PC-3 (cell line): ENCODE measurements around the gene HDAC11. TPM values are rescaled to one million over a fixed set of nuclear protein-coding genes. Genes with fewer than 3 reads are reported as not detected.

Experiments
- ATAC-seq: fragments of 200-7000 bp; cut with Tn5 transposase; 2 replicates; pipeline ENCODE4 v1.9.1; 2020; ENCODE audit warnings: mild to moderate bottlenecking, moderate library complexity
- BruUV-seq: library from RNA; stranded (reverse); fragments of 400-500 nt; replicated peaks from 2 replicates; lab custom pipeline; 2021; lab: Mats Ljungman, UMichigan
- CTCF ChIA-PET: fragments of 300-600 bp; sonication (Branson Sonifier 250); formaldehyde crosslinking; loops from one replicate; lab custom pipeline; 2022; ENCODE audit warnings: antibody characterized with exemption; lab: Charles Lee
- POLR2A ChIA-PET: fragments of 300-600 bp; sonication (Branson Sonifier 250); formaldehyde crosslinking; loops from one replicate; lab custom pipeline; 2022; ENCODE audit warnings: antibody characterized with exemption; ENCODE audit not compliant: unreplicated experiment; lab: Charles Lee
- DNase-seq: peaks from one replicate; pipeline ENCODE4 v3.0.0-alpha.2; 2015
- H2AFZ ChIP-seq: fragments of 300-600 bp; sonication (generic); 2 replicates; pipeline ENCODE4 v1.6.0; 2016; ENCODE audit warnings: antibody characterized with exemption, low read length
- H3F3A ChIP-seq: fragments of 300-600 bp; sonication (generic); one replicate; pipeline ENCODE4 v1.6.0; 2017; ENCODE audit warnings: antibody characterized with exemption, low read length, control low read depth, mild to moderate bottlenecking; ENCODE audit not compliant: unreplicated experiment
- H3K27ac ChIP-seq: fragments of 300-600 bp; sonication (generic); 2 replicates; pipeline ENCODE4 v1.5.1; 2016; ENCODE audit warnings: mild to moderate bottlenecking, low read length
- H3K27me3 ChIP-seq: fragments of 300-600 bp; sonication (generic); 2 replicates; pipeline ENCODE4 v1.6.1; 2016; ENCODE audit warnings: low read length, mixed read lengths
- H3K36me3 ChIP-seq: fragments of 300-600 bp; sonication (generic); 2 replicates; pipeline ENCODE4 v1.6.1; 2016; ENCODE audit warnings: low read depth, mixed run types, low read length, mixed read lengths
- H3K4me1 ChIP-seq: fragments of 300-600 bp; sonication (generic); 2 replicates; pipeline ENCODE4 v1.5.1; 2016; ENCODE audit warnings: low read length; ENCODE audit not compliant: insufficient read depth
- H3K4me2 ChIP-seq: fragments of 300-600 bp; sonication (generic); 2 replicates; pipeline ENCODE4 v1.6.0; 2016; ENCODE audit warnings: low read length
- H3K4me3 ChIP-seq: fragments of 300-600 bp; sonication (generic); 2 replicates; pipeline ENCODE4 v1.5.1; 2016; ENCODE audit warnings: mild to moderate bottlenecking, low read length, mixed read lengths
- H3K79me2 ChIP-seq: fragments of 300-600 bp; sonication (generic); 2 replicates; pipeline ENCODE4 v1.6.1; 2017; ENCODE audit warnings: low read length, mixed read lengths
- H3K9ac ChIP-seq: fragments of 300-600 bp; sonication (generic); 2 replicates; pipeline ENCODE4 v1.6.0; 2016; ENCODE audit warnings: mild to moderate bottlenecking, low read length
- H3K9me2 ChIP-seq: fragments of 300-600 bp; sonication (generic); replicated peaks from 2 replicates; pipeline ENCODE4 v1.6.1; 2016; ENCODE audit warnings: mixed run types, low read length, mixed read lengths
- H3K9me3 ChIP-seq: fragments of 300-600 bp; sonication (generic); 2 replicates; pipeline ENCODE4 v1.6.1; 2016; ENCODE audit warnings: low read length, mixed read lengths
- H4K20me1 ChIP-seq: fragments of 300-600 bp; sonication (generic); 2 replicates; pipeline ENCODE4 v1.6.1; 2016; ENCODE audit warnings: low read length, mixed read lengths
- EZH2 ChIP-seq: fragments of 300-600 bp; sonication (generic); IDR thresholded peaks from one replicate; pipeline ENCODE4 v1.6.1; 2017; ENCODE audit warnings: antibody characterized with exemption, mild to moderate bottlenecking, low read length; ENCODE audit not compliant: unreplicated experiment
- EZH2phosphoT487 ChIP-seq: fragments of 300-600 bp; sonication (generic); IDR thresholded peaks from 2 replicates; pipeline ENCODE4 v1.6.1; 2018; ENCODE audit warnings: mild to moderate bottlenecking, antibody characterized with exemption, low read length, borderline replicate concordance
- intact Hi-C: fragments of 100-400 bp; cut with micrococcal nuclease; formaldehyde crosslinking; loops from 2 replicates; pipeline ENCODE4 v1.9.0; 2023
- total RNA-seq: library from RNA; depleted of rRNA; stranded (reverse); fragments of >200 nt; gene quantifications from 2 replicates; pipeline ENCODE4 v1.2.3, GENCODE V29; 2014
- TF ChIP-seq, protein P1 (sequence below): fragments of 300-600 bp; sonication (generic); conservative IDR thresholded peaks from 2 replicates; pipeline ENCODE4 v1.5.1; 2017; ENCODE audit warnings: antibody characterized with exemption, low read depth, mild to moderate bottlenecking, low read length

The HDAC11 gene
- total RNA-seq, 1 experiment from 2014 or later: 24.2 TPM

GRCh38 chr3:13546667-13547171, 66.6 kb downstream of the HDAC11 start:
- ATAC-seq (no peak), DNase-seq (no peak)
- Histone ChIP-seq H3K9me2 (no peaks in the 10 kb centered on the region), H3K4me1 (no peaks in the 10 kb centered on the region), H4K20me1 (no peaks in the 10 kb centered on the region), H3K9ac (no peak overlapping the region), H3K27me3 (no peaks in the 10 kb centered on the region), H3F3A (no peaks in the 10 kb centered on the region), H3K27ac (no peak overlapping the region), H3K9me3 (no peaks in the 10 kb centered on the region), H3K4me2 (no peak overlapping the region), H3K36me3 (no peaks in the 10 kb centered on the region), H2AFZ (no peak overlapping the region), H3K79me2 (no peaks in the 10 kb centered on the region), H3K4me3 (no peak overlapping the region)
- no peak for TF ChIP-seq EZH2
- TF ChIP-seq, protein P1, sequence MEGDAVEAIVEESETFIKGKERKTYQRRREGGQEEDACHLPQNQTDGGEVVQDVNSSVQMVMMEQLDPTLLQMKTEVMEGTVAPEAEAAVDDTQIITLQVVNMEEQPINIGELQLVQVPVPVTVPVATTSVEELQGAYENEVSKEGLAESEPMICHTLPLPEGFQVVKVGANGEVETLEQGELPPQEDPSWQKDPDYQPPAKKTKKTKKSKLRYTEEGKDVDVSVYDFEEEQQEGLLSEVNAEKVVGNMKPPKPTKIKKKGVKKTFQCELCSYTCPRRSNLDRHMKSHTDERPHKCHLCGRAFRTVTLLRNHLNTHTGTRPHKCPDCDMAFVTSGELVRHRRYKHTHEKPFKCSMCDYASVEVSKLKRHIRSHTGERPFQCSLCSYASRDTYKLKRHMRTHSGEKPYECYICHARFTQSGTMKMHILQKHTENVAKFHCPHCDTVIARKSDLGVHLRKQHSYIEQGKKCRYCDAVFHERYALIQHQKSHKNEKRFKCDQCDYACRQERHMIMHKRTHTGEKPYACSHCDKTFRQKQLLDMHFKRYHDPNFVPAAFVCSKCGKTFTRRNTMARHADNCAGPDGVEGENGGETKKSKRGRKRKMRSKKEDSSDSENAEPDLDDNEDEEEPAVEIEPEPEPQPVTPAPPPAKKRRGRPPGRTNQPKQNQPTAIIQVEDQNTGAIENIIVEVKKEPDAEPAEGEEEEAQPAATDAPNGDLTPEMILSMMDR: no peak
- no peak for TF ChIP-seq EZH2phosphoT487
- POLR2A ChIA-PET: no interaction called here
- CTCF ChIA-PET: no interaction called here
- intact Hi-C loops: no loop called here
- no TSS peak for BruUV-seq

DNA sequence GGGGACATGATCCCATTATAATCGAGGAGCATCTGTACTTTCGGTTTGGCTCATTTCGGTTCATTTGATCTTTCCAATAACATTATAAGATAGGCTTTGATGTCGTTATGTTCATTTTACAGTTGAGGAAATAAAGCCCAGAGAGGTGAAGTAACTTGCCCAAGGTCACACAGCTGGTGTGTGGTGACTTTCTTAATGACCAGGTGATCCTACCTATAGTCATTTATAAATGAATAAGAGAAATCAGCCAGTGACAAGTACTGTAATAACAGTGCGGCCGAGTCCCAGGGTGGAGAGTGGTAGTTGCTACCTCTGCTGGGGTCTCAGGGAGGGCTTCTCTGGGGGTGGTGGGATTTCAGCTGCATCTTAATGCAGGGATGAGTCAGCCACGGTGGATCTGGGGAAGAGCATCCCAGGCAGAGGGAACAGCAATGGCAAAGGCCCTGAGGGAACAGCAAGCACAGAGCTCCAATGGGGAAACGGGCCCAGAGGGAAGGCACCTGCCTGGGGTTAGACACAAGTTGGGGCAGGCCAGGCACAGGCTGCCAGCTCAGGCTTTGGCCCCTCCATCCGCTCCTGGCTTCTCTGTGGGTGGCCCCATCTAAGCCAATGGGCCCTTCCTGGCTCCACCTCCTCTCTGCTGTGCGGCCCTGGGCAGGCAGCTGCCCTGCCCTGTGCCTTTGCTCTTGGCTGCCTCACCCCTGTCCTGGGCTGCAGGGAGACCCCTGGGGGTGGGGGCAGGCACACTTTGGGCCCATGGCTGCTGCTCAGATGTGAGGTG, 67.7 kb downstream of the HDAC11 start:
- Histone ChIP-seq H3K27me3 (no peaks in the 10 kb centered on the region), H3K9me2 (no peaks in the 10 kb centered on the region), H4K20me1 (no peaks in the 10 kb centered on the region), H3K4me1 (no peaks in the 10 kb centered on the region), H3K4me2 (no peak overlapping the region), H3K36me3 (no peaks in the 10 kb centered on the region), H3K79me2 (no peaks in the 10 kb centered on the region), H2AFZ (no peak overlapping the region), H3K9me3 (no peaks in the 10 kb centered on the region), H3K4me3 (no peak overlapping the region), H3K9ac (no peak overlapping the region), H3F3A (no peaks in the 10 kb centered on the region), H3K27ac (no peak overlapping the region)
- ATAC-seq (no peak), DNase-seq (no peak)
- TF ChIP-seq EZH2: no peak
- TF ChIP-seq, protein P1: no peak
- TF ChIP-seq EZH2phosphoT487: no peak
- ChIA-PET POLR2A (no interaction called here), CTCF (no interaction called here)
- intact Hi-C loops: no loop called here
- no TSS peak for BruUV-seq
